Small intestine (tissue), 7 donors: ENCODE results near the gene MYLK4. TPM values are rescaled to one million over a fixed set of nuclear protein-coding genes. Genes with fewer than 3 reads are reported as not detected.

Experiments
- DNase-seq, 2 donors: peaks; one replicate each; pipeline versions ENCODE4 v3.0.0 to v3.0.0-alpha.2; 2013
- FAIRE-seq: peaks from 2 replicates; lab custom pipeline; 2012; peaks lifted over from hg19 to GRCh38; lab: Jason Lieb, UNC
- H3K27ac ChIP-seq, 3 donors: one replicate each; pipeline ENCODE4 v1.5.1; 2013; ENCODE audit warnings: low read length in 2 of 3, mild to moderate bottlenecking in 2 of 3, control low read depth in 1 of 3, inconsistent platforms in 1 of 3, low read depth in 1 of 3, moderate library complexity in 1 of 3
- H3K27me3 ChIP-seq, 3 donors: one replicate each; pipeline ENCODE4 v1.6.1; 2013; ENCODE audit warnings: low read length in 3 of 3, inconsistent platforms in 1 of 3; ENCODE audit not compliant: control insufficient read depth in 3 of 3, insufficient read depth in 3 of 3
- H3K36me3 ChIP-seq, 3 donors: one replicate each; pipeline ENCODE4 v1.6.1; 2013; ENCODE audit warnings: low read length in 3 of 3, inconsistent platforms in 1 of 3, low read depth in 1 of 3, mild to moderate bottlenecking in 1 of 3, moderate library complexity in 1 of 3; ENCODE audit not compliant: control insufficient read depth in 3 of 3, insufficient read depth in 2 of 3
- H3K4me1 ChIP-seq, 3 donors: one replicate each; pipeline ENCODE4 v1.6.1; 2013; ENCODE audit warnings: low read length in 2 of 3, inconsistent platforms in 1 of 3, low read depth in 1 of 3, mild to moderate bottlenecking in 1 of 3, moderate library complexity in 1 of 3; ENCODE audit not compliant: control insufficient read depth in 3 of 3, insufficient read depth in 2 of 3
- H3K4me3 ChIP-seq, 3 donors: one replicate each; pipeline ENCODE4 v1.5.1; 2013; ENCODE audit warnings: low read length in 3 of 3, control low read depth in 1 of 3, inconsistent platforms in 1 of 3, low read depth in 1 of 3, mild to moderate bottlenecking in 1 of 3, moderate library complexity in 1 of 3
- H3K9me3 ChIP-seq, 2 donors: one replicate each; pipeline ENCODE4 v1.6.1; 2013; ENCODE audit warnings: low read depth in 1 of 2, low read length in 1 of 2; ENCODE audit not compliant: control insufficient read depth in 2 of 2, insufficient read depth in 1 of 2
- WGBS, 3 donors: extraction: QIAGEN DNeasy Blood & Tissue Kit; methylation state at CpG; one replicate each; pipeline ENCODE4 v1.1.7; 2013; 5-methylcytosine and 5-hydroxymethylcytosine counted together
- polyA plus RNA-seq, 4 donors: library from polyadenylated mRNA; stranded (reverse) in 3 of 4; unstranded in 1 of 4; fragments of 200-250 nt in 3 of 4; fragments of 120-200 nt in 1 of 4; gene quantifications; one replicate each; pipeline versions ENCODE4 v1.2.1 to v1.2.3, GENCODE V29; 2013
- donor health status: healthy with polysubstance abuse.
- donor health status: control.
- donor health status: control.
- donor health status: Bipolar disorder and iron deficiency.
- donor health status: healthy.

MYLK4 gene
- polyA plus RNA-seq, 4 donors = under 0.01 to 0.37 (median 0.32) TPM

GRCh38 chr6:2684103-2684749 is 66.5 kb downstream of the MYLK4 start:
- no peak for FAIRE-seq
- no peaks in the 10 kb centered on the region for H3K4me1 ChIP-seq

GRCh38 chr6:2680264-2680922 is 70.3 kb downstream of the MYLK4 start:
- H3K36me3 ChIP-seq = no peaks in the 10 kb centered on the region
- H3K9me3 ChIP-seq = peaks cover 0 to 6% of the 10 kb centered on the region in 2 donors
- DNase-seq (no peak), FAIRE-seq (no peak)
- no peak overlapping the region for H3K4me3 ChIP-seq
- WGBS, 3 donors = 89 to 92% (median 90%) methylated on average over 15 of the region's 15 CpGs
- H3K4me1 ChIP-seq = no peaks in the 10 kb centered on the region
- no peaks in the 10 kb centered on the region for H3K27me3 ChIP-seq
- no peak overlapping the region for H3K27ac ChIP-seq

More at GRCh38 chr6:2684103-2684749, 66.5 kb downstream of the MYLK4 start:
- Histone ChIP-seq H3K27ac (no peak overlapping the region), H3K9me3 (peaks cover 0 to 6% of the 10 kb centered on the region in 2 donors), H3K4me3 (no peak overlapping the region), H3K36me3 (no peaks in the 10 kb centered on the region), H3K27me3 (no peaks in the 10 kb centered on the region)
- DNase-seq = no peak
- 88 to 96% (median 93%) methylated on average over 18 of the region's 18 CpGs for WGBS, 3 donors

DNA sequence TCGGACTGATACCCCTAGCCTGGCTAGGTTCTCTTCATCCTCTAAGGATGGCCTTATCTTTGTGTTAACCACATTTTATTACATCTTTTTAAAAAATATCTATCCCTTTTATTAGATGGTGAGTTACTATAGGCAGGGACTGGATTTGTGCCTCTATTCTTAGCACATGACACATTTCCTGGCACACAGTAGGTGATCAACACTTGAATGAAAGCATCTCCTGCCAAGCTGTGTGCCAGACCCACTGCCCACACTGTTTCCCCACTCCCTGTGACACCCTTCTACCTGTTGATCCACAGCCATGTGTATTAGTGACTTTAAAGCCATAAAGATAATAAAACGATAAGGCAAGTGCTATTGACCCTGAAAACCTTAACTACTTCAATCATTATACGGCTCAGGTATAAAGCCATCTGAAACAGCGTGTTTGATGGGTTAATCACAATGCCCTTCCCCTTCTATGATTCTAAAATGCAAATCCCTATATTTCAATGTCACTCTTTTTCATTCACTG is 73.6 kb downstream of the MYLK4 start:
- H3K36me3 ChIP-seq = no peaks in the 10 kb centered on the region
- DNase-seq = peak in 1 of 2 donors; percentile 45
- H3K27me3 ChIP-seq = no peaks in the 10 kb centered on the region
- 18 to 64% (median 38%) methylated on average over 4 of the region's 4 CpGs for WGBS, 3 donors
- H3K4me1 ChIP-seq = no peaks in the 10 kb centered on the region
- H3K9me3 ChIP-seq = no peaks in the 10 kb centered on the region
- no peak for FAIRE-seq
- H3K4me3 ChIP-seq = no peak overlapping the region
- H3K27ac ChIP-seq = no peak overlapping the region

DNA sequence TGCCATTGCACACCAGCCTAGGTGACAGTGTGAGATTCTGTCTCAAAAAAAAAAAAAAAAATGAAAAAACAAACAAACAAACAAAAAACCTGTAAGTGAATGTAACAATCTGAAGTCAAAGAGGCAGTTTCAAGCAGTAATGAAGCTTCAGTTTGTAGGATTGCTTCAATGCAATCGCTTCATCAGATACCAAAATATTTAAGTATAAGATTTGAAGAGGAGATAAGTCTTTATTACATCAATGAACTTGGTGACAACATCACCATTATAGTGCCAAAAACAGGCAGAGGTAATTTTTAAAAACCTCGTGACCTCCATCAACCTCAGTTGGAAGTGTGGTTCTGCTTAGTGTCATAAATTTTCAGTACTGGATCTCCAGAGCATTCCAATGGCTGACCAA is 74.7 kb downstream of the MYLK4 start:
- Histone ChIP-seq H3K36me3 (no peaks in the 10 kb centered on the region), H3K9me3 (no peaks in the 10 kb centered on the region), H3K4me1 (no peaks in the 10 kb centered on the region), H3K27me3 (no peaks in the 10 kb centered on the region), H3K4me3 (no peak overlapping the region), H3K27ac (no peak overlapping the region)
- no peak for FAIRE-seq
- DNase-seq = no peak
- 83 to 87% (median 85%) methylated on average over 2 of the region's 2 CpGs for WGBS, 3 donors

DNA sequence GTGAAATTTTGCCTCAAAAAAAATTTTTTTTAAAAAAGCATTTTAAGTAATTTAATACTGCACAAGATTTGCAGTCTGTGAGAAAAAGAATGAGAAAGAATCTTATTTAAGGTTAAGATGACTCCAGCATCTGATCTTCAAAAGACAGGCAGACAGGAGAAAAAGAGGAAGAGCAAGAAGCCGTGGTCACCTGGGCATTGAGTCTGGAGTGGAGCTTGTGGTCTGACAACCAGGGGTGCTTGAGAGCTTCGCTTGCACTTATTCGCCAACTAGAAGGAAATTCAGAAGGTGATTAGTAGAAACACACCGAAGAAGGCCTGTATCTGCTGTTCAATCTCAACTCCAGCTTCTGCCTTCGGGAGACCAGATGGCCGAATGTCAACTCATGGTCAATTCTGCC is 75.9 kb downstream of the MYLK4 start:
- H3K27ac ChIP-seq = no peak overlapping the region
- H3K4me3 ChIP-seq = no peak overlapping the region
- 84 to 92% (median 89%) methylated on average over 6 of the region's 6 CpGs for WGBS, 3 donors
- no peaks in the 10 kb centered on the region for H3K4me1 ChIP-seq
- no peak for FAIRE-seq
- no peak for DNase-seq
- H3K36me3 ChIP-seq = no peaks in the 10 kb centered on the region
- H3K9me3 ChIP-seq = no peaks in the 10 kb centered on the region
- no peaks in the 10 kb centered on the region for H3K27me3 ChIP-seq

DNA sequence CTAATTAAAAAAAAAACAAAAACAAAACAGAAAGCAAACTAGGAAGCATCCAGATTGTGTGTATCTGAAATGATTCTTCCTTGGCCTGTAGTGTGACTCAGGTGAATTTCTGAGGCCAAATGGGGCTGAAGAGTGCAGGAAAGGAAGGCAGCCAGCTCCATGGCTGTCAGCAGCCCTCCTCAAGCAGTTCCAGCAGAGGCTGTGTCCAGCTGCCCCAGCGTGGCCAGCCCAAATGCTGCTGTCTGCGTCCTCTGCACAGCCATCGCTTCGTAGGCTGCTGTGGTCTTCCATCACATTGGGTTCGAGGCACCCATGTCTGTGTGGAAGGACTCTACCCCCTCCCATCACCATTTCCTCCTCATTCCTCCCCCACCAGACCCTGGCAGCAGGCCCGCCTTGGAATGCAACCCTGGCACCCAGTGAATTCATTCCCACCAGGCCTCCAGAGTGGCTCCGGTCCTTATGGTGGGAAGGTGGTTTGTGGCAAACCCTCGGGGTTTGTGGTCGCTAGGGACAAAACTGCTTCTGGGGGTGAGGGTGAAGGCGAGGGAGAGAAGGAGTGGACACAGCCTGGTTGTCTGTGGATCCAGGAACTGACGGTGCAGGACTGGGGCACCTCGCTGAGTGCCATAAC is 81.5 kb downstream of the MYLK4 start:
- H3K36me3 ChIP-seq = no peaks in the 10 kb centered on the region
- H3K27ac ChIP-seq = no peak overlapping the region
- FAIRE-seq = no peak
- 88 to 92% (median 90%) methylated on average over 12 of the region's 12 CpGs for WGBS, 3 donors
- H3K27me3 ChIP-seq = no peaks in the 10 kb centered on the region
- no peak overlapping the region for H3K4me3 ChIP-seq
- H3K4me1 ChIP-seq = no peaks in the 10 kb centered on the region
- no peaks in the 10 kb centered on the region for H3K9me3 ChIP-seq
- DNase-seq = no peak

DNA sequence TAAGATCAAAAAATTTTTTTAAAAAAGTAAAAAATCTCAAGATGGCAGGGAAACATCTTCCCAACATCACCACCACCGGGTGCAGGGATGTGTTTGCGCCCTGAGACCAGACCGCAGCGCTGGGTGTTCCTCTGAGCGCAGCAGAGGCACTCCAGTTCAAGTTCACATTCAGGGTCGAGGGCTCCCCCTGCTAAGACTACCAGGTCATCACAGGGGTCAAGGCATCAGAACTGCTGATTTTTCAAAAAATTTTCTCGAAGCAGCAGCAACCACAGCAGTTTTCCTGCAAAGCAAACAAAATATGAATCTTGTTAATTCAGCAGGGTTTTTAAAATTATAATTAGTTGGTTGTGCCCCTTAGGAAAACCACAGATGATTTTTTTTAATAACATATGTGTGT is 83.1 kb downstream of the MYLK4 start:
- Histone ChIP-seq H3K27me3 (no peaks in the 10 kb centered on the region), H3K27ac (no peak overlapping the region), H3K4me1 (no peaks in the 10 kb centered on the region), H3K9me3 (no peaks in the 10 kb centered on the region), H3K36me3 (no peaks in the 10 kb centered on the region), H3K4me3 (no peak overlapping the region)
- DNase-seq (no peak), FAIRE-seq (no peak)
- WGBS, 3 donors = 82 to 87% (median 85%) methylated on average over 7 of the region's 7 CpGs

DNA sequence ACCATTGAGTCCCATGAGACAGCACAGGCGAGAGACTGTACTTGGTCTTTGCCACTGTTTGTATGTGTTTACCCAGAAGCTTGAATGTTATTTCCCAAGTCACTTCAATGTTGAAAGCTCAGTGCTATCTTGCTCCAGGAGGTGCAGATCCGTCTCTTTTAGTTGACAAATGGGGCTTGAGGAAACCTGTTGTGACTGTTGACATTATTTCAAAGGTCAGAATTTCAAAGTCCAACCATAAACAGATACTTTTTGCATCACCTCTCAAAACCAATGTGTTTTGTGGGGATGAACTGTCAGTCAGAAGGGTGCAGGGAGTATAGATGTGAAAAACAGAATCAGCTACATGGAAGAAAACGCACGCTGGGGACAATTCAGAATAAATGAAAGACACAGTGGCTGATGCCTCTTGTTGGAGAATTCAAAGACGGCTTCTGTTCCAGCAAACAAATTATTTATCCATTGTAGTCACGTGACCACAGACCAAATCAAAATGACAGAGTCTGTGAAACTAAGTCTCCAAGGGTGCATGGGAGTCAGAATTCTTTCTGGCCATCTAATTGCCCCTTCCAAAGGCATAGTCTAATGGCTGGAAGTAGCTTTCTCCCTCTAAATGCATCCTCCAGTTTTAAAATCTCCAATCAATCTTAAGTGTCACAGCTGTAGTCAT is 83.7 kb downstream of the MYLK4 start:
- H3K36me3 ChIP-seq = no peaks in the 10 kb centered on the region
- no peaks in the 10 kb centered on the region for H3K9me3 ChIP-seq
- 68 to 81% (median 76%) methylated on average over 6 of the region's 6 CpGs for WGBS, 3 donors
- no peaks in the 10 kb centered on the region for H3K27me3 ChIP-seq
- FAIRE-seq (no peak), DNase-seq (peak; percentile 9 to 26)
- no peak overlapping the region for H3K27ac ChIP-seq
- no peaks in the 10 kb centered on the region for H3K4me1 ChIP-seq
- H3K4me3 ChIP-seq = no peak overlapping the region
